Endothelial cell of umbilical vein (primary cell): ENCODE results near the gene GPD1. TPM values are rescaled to one million over a fixed set of nuclear protein-coding genes. Genes with fewer than 3 reads are reported as not detected.

Experiments
- BruUV-seq: library from RNA; stranded (reverse); fragments of 400-500 nt; replicated peaks from 2 replicates; lab custom pipeline; 2021; lab: Mats Ljungman, UMichigan
- CTCF ChIA-PET: fragments of 300-600, 350-600 bp; sonication (Branson Sonifier 250); formaldehyde crosslinking; loops from one replicate; lab custom pipeline; 2021; ENCODE audit warnings: antibody characterized with exemption, inconsistent platforms; lab: Charles Lee
- POLR2A ChIA-PET: fragments of 300-600, 350-600 bp; sonication (Branson Sonifier 250); formaldehyde crosslinking; loops from one replicate; lab custom pipeline; 2021; ENCODE audit warnings: antibody characterized with exemption, inconsistent platforms; lab: Charles Lee
- DNase-seq: peaks from one replicate; pipeline ENCODE4 v3.0.0-alpha.2; 2011; ENCODE audit warnings: low read depth, low spot score
- FAIRE-seq: peaks from 2 replicates; lab custom pipeline; 2011; peaks lifted over from hg19 to GRCh38; lab: Jason Lieb, UNC
- H2AFZ ChIP-seq: 2 replicates; pipeline ENCODE4 v1.6.0; 2012; ENCODE audit warnings: low read depth, low read length, control low read depth, inconsistent platforms
- H3K27ac ChIP-seq: 2 replicates; pipeline ENCODE4 v1.5.1; 2011; ENCODE audit warnings: low read depth, mild to moderate bottlenecking, control low read depth, low read length, moderate library complexity; ENCODE audit not compliant: insufficient read depth
- H3K27me3 ChIP-seq, 2 experiments: 2 replicates each; pipeline versions ENCODE4 v1.6.0 to v1.6.1; 2011; ENCODE audit warnings: low read length in 2 of 2, mixed read lengths in 1 of 2; ENCODE audit not compliant: control insufficient read depth in 2 of 2, insufficient read depth in 2 of 2
- H3K36me3 ChIP-seq, 2 experiments: 2 replicates in 1 of 2; 3 replicates in 1 of 2; pipeline ENCODE4 v1.5.1; 2011; ENCODE audit warnings: low read length in 2 of 2, mild to moderate bottlenecking in 1 of 2, moderate library complexity in 1 of 2; ENCODE audit not compliant: control insufficient read depth in 2 of 2, insufficient read depth in 2 of 2; ENCODE audit errors: extremely low read depth in 1 of 2
- H3K4me1 ChIP-seq: 3 replicates; pipeline ENCODE4 v1.5.1; 2011; ENCODE audit warnings: mild to moderate bottlenecking, low read length; ENCODE audit not compliant: control insufficient read depth, insufficient read depth; ENCODE audit errors: extremely low read depth
- H3K4me2 ChIP-seq: 2 replicates; pipeline ENCODE4 v1.6.1; 2011; ENCODE audit warnings: low read length, control low read depth, mixed read lengths; ENCODE audit not compliant: insufficient read depth
- H3K4me3 ChIP-seq, 3 experiments: fragments of 200-600 bp in 1 of 3; sonication (generic), shearing (Covaris generic) in 1 of 3; replicated peaks in 1 of 3; 2 replicates each; pipeline ENCODE4 v1.5.1; 2011 to 2016; ENCODE audit warnings: control low read depth in 3 of 3, low read length in 3 of 3, mild to moderate bottlenecking in 2 of 3, inconsistent platforms in 1 of 3, low read depth in 1 of 3, moderate library complexity in 1 of 3; ENCODE audit not compliant: insufficient read depth in 1 of 3
- H3K79me2 ChIP-seq: 2 replicates; pipeline ENCODE4 v1.6.0; 2012; ENCODE audit warnings: low read length, inconsistent platforms; ENCODE audit not compliant: control insufficient read depth, insufficient read depth
- H3K9ac ChIP-seq: replicated peaks from 2 replicates; pipeline ENCODE3; 2011; ENCODE audit warnings: low read length, control low read depth; ENCODE audit not compliant: insufficient read depth; ENCODE audit errors: extremely low read depth
- H3K9me1 ChIP-seq: replicated peaks from 3 replicates; pipeline ENCODE4 v1.6.0; 2011; ENCODE audit warnings: mild to moderate bottlenecking, low read length; ENCODE audit not compliant: control insufficient read depth, insufficient read depth; ENCODE audit errors: extremely low read depth
- H3K9me3 ChIP-seq: replicated peaks from 2 replicates; pipeline ENCODE4 v1.5.1; 2012; ENCODE audit warnings: low read length, inconsistent platforms; ENCODE audit not compliant: control insufficient read depth, insufficient read depth
- H4K20me1 ChIP-seq: replicated peaks from 2 replicates; pipeline ENCODE3; 2011; ENCODE audit warnings: mild to moderate bottlenecking, low read length; ENCODE audit not compliant: control insufficient read depth, insufficient read depth; ENCODE audit errors: extremely low read depth
- EZH2 ChIP-seq: IDR thresholded peaks from 2 replicates; pipeline ENCODE4 v1.6.1; 2012; ENCODE audit warnings: borderline replicate concordance, low read depth, mild to moderate bottlenecking, moderate library complexity, low read length, inconsistent platforms; ENCODE audit not compliant: severe bottlenecking
- FOS ChIP-seq: IDR thresholded peaks from 2 replicates; pipeline ENCODE4 v1.6.1; 2011; ENCODE audit warnings: mild to moderate bottlenecking, low read length, moderate library complexity, borderline replicate concordance; ENCODE audit not compliant: insufficient read depth
- GATA2 ChIP-seq: IDR thresholded peaks from 2 replicates; pipeline ENCODE4 v1.7.0; 2011; ENCODE audit warnings: low read depth, mild to moderate bottlenecking, moderate library complexity, mixed read lengths, low read length; ENCODE audit not compliant: insufficient read length, insufficient read depth
- JUN ChIP-seq: IDR thresholded peaks from 2 replicates; pipeline ENCODE4 v1.6.1; 2011; ENCODE audit warnings: borderline replicate concordance, low read depth; ENCODE audit not compliant: insufficient read length, insufficient read depth
- MYC ChIP-seq: IDR thresholded peaks from one replicate; pipeline ENCODE4 v1.6.1; 2011; ENCODE audit warnings: mild to moderate bottlenecking, low read depth, low read length
- POLR2A ChIP-seq: IDR thresholded peaks from 2 replicates; pipeline ENCODE4 v1.6.1; 2012; ENCODE audit warnings: low read depth, mild to moderate bottlenecking, control low read depth, low read length
- POLR2AphosphoS5 ChIP-seq: IDR thresholded peaks from 2 replicates; pipeline ENCODE4 v1.6.1; 2012; ENCODE audit warnings: low read depth, mild to moderate bottlenecking, control low read depth, low read length, moderate library complexity; ENCODE audit not compliant: insufficient read depth
- dilution Hi-C: fragments of 300-500 bp; cut with MboI; formaldehyde crosslinking; loops from one replicate; pipeline ENCODE4 v1.15.0; 2019; ENCODE audit warnings: low sequenced_read_pairs; ENCODE audit not compliant: extremely low pct_ligation_motif_present
- intact Hi-C: fragments of 100-400 bp; cut with micrococcal nuclease; formaldehyde crosslinking; loops from one replicate; pipeline ENCODE4 v1.10.0; 2022
- polyA plus RNA-seq, 4 experiments: library from polyadenylated mRNA; depleted of rRNA in 3 of 4; stranded (reverse) in 3 of 4; unstranded in 1 of 4; fragments of >200 nt; gene quantifications; 2 replicates each; pipeline versions ENCODE4 v1.2.1 to v1.2.3, GENCODE V29; 2011 to 2012; ENCODE audit warnings: missing spikeins in 1 of 4
- total RNA-seq: library from RNA; stranded (reverse); gene quantifications from 2 replicates; pipeline ENCODE4 v1.2.3, GENCODE V29; 2021
- TF ChIP-seq, protein P1 (sequence below): IDR thresholded peaks from 2 replicates; pipeline ENCODE4 v1.6.1; 2011; ENCODE audit not compliant: insufficient read depth, insufficient read length
- TF ChIP-seq, protein P2 (sequence below), 2 donors: IDR thresholded peaks; 1 replicate in 1 of 2; 2 replicates in 1 of 2; pipeline ENCODE4 v1.5.1; 2011; ENCODE audit warnings: low read length in 2 of 2, mild to moderate bottlenecking in 2 of 2, moderate library complexity in 2 of 2, control low read depth in 1 of 2, inconsistent platforms in 1 of 2, low read depth in 1 of 2; ENCODE audit not compliant: insufficient read depth in 1 of 2; ENCODE audit errors: extremely low read depth in 1 of 2

The GPD1 gene
- total and polyA plus RNA-seq, 2 donors (not counting 3 experiments of a cell fraction or from before 2014, with no cell fraction given), result 0.07 TPM; not detected in 1

DNA sequence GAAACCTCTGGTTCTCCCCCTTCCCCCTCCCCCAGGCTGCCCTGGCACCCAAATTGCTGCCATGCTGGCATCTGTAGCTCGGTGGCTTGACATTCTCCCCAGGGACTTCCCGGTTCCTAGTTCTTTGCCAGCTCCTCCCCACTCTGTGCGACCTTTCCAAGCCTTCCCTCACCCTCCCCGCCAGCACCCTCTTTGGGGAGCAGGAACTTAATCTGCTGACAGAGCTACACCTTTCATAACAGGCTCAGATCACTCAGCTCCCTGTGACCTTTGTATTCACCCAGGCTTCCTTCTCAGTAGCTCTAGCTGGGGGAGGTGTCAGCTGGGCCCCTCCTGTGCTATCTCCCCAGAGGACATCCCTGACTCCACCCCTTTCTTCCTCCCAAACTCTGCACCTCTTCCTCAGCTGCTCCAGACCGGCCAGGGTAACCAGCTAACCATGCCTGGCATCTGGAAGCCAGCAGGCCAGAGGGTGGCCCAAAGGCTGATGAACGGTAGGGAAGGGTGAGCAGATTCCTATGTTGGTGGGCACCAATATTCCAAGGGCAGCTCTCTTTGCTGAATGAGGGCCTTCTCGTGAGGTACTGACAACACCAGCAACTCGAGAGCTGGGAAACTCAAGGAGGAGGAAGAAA, 6.4 kb downstream of the GPD1 start:
- Histone ChIP-seq H3K36me3 (no peaks in the 10 kb centered on the region), H3K4me2 (no peak overlapping the region), H3K9ac (no peak overlapping the region), H3K27ac (no peak overlapping the region), H3K79me2 (peaks cover 7% of the 10 kb centered on the region), H3K9me3 (no peaks in the 10 kb centered on the region), H3K4me3 (no peak overlapping the region), H3K27me3 (no peaks in the 10 kb centered on the region), H2AFZ (peak overlapping the region; percentile 90), H4K20me1 (no peaks in the 10 kb centered on the region), H3K4me1 (peaks cover 9% of the 10 kb centered on the region), H3K9me1 (no peaks in the 10 kb centered on the region)
- CTCF ChIA-PET, result interaction anchor here (0.8 to 4.5 kb wide), 16 partner anchors 9 to 204 kb away, joined by 3 to 89 read pairs (median 14); partner anchors contain the start of genes CERS5, GPD1 and SMARCD1
- no peak for TF ChIP-seq EZH2
- no peak for TF ChIP-seq FOS
- TF ChIP-seq POLR2AphosphoS5, result no peak
- TF ChIP-seq, protein P1, sequence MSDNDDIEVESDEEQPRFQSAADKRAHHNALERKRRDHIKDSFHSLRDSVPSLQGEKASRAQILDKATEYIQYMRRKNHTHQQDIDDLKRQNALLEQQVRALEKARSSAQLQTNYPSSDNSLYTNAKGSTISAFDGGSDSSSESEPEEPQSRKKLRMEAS, result no peak
- no peak for TF ChIP-seq GATA2
- no peak for TF ChIP-seq JUN
- no peak for TF ChIP-seq MYC
- TF ChIP-seq, protein P2, sequence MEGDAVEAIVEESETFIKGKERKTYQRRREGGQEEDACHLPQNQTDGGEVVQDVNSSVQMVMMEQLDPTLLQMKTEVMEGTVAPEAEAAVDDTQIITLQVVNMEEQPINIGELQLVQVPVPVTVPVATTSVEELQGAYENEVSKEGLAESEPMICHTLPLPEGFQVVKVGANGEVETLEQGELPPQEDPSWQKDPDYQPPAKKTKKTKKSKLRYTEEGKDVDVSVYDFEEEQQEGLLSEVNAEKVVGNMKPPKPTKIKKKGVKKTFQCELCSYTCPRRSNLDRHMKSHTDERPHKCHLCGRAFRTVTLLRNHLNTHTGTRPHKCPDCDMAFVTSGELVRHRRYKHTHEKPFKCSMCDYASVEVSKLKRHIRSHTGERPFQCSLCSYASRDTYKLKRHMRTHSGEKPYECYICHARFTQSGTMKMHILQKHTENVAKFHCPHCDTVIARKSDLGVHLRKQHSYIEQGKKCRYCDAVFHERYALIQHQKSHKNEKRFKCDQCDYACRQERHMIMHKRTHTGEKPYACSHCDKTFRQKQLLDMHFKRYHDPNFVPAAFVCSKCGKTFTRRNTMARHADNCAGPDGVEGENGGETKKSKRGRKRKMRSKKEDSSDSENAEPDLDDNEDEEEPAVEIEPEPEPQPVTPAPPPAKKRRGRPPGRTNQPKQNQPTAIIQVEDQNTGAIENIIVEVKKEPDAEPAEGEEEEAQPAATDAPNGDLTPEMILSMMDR (IDR thresholded peaks at IDR 0.05; ENCODE audit: extremely low read depth in 1 of 2, insufficient read depth in 1 of 2, low read depth in 1 of 2, low read length in 2 of 2), result no peak
- no peak for TF ChIP-seq POLR2A
- dilution Hi-C loops, result no loop called here
- intact Hi-C loops, result no loop called here
- FAIRE-seq (no peak), DNase-seq (no peak)
- POLR2A ChIA-PET, result interaction anchor here (2.3 kb wide), 1 partner anchor 25 kb away, joined by 17 read pairs; the partner anchor contains the start of gene SMARCD1
- no TSS peak for BruUV-seq
